PC-9 (cell line): ENCODE measurements around the gene CBLB. TPM values are rescaled to one million over a fixed set of nuclear protein-coding genes. Genes with fewer than 3 reads are reported as not detected.

Experiments used
- BruUV-seq: library from RNA; stranded (reverse); fragments of 400-500 nt; replicated peaks from 2 replicates; lab custom pipeline; 2021; lab: Mats Ljungman, UMichigan
- CTCF ChIA-PET: fragments of 300-600 bp; sonication (Branson Sonifier 250); formaldehyde crosslinking; loops from one replicate; lab custom pipeline; 2022; ENCODE audit warnings: antibody characterized with exemption; lab: Charles Lee
- POLR2A ChIA-PET: fragments of 300-600 bp; sonication (Branson Sonifier 250); formaldehyde crosslinking; loops from one replicate; lab custom pipeline; 2022; ENCODE audit warnings: antibody characterized with exemption; ENCODE audit not compliant: unreplicated experiment; lab: Charles Lee
- DNase-seq, 2 experiments: peaks; one replicate each; pipeline versions ENCODE4 v3.0.0 to v3.0.0-alpha.2; 2015 to 2022; ENCODE audit warnings: mixed read lengths in 1 of 2
- H2AFZ ChIP-seq: fragments of 200-600 bp; sonication (generic); 2 replicates; pipeline ENCODE4 v1.8.1; 2017; ENCODE audit warnings: antibody characterized with exemption
- H3F3A ChIP-seq: fragments of 200-600 bp; sonication (generic); 2 replicates; pipeline ENCODE4 v1.8.1; 2017; ENCODE audit warnings: antibody characterized with exemption, mild to moderate bottlenecking, low read depth; ENCODE audit not compliant: insufficient read depth
- H3K27ac ChIP-seq: fragments of 200-600 bp; sonication (generic); 2 replicates; pipeline ENCODE4 v1.6.1; 2016; ENCODE audit warnings: mixed run types
- H3K27me3 ChIP-seq: fragments of 200-600 bp; sonication (generic); 2 replicates; pipeline ENCODE4 v1.6.1; 2016; ENCODE audit warnings: low read depth, mixed run types; ENCODE audit not compliant: insufficient read depth
- H3K36me3 ChIP-seq: fragments of 200-600 bp; sonication (generic); 2 replicates; pipeline ENCODE4 v1.6.1; 2016; ENCODE audit warnings: low read depth, mixed run types
- H3K4me1 ChIP-seq: fragments of 200-600 bp; sonication (generic); replicated peaks from 2 replicates; pipeline ENCODE4 v1.6.1; 2016; ENCODE audit warnings: mixed run types; ENCODE audit not compliant: insufficient read depth
- H3K4me2 ChIP-seq: fragments of 200-600 bp; sonication (generic); 2 replicates; pipeline ENCODE4 v1.6.1; 2017; ENCODE audit warnings: mixed run types
- H3K4me3 ChIP-seq: fragments of 200-600 bp; sonication (generic); 2 replicates; pipeline ENCODE4 v1.6.1; 2016; ENCODE audit warnings: mixed run types
- H3K79me2 ChIP-seq: fragments of 200-600 bp; sonication (generic); 2 replicates; pipeline ENCODE4 v1.6.1; 2017; ENCODE audit warnings: low read depth, mixed run types
- H3K9me2 ChIP-seq: fragments of 200-600 bp; sonication (generic); 2 replicates; pipeline ENCODE4 v1.8.1; 2017; ENCODE audit warnings: mild to moderate bottlenecking; ENCODE audit not compliant: insufficient read depth
- H3K9me3 ChIP-seq: fragments of 200-600 bp; sonication (generic); 2 replicates; pipeline ENCODE4 v1.8.1; 2016; ENCODE audit warnings: low read depth; ENCODE audit not compliant: insufficient read depth
- H4K20me1 ChIP-seq: fragments of 200-600 bp; sonication (generic); 2 replicates; pipeline ENCODE4 v1.8.1; 2017; ENCODE audit not compliant: insufficient read depth
- EZH2 ChIP-seq: fragments of 200-600 bp; sonication (generic); IDR thresholded peaks from 2 replicates; pipeline ENCODE4 v1.8.0; 2017; ENCODE audit warnings: antibody characterized with exemption, low read depth
- intact Hi-C: fragments of 100-400 bp; cut with micrococcal nuclease; formaldehyde crosslinking; loops from one replicate; pipeline ENCODE4 v1.10.0; 2022; ENCODE audit not compliant: unreplicated experiment
- total RNA-seq: library from RNA; stranded (reverse); gene quantifications from 2 replicates; pipeline ENCODE4 v1.2.3, GENCODE V29; 2021
- TF ChIP-seq, protein P1 (sequence below): fragments of 200-600 bp; sonication (generic); conservative IDR thresholded peaks from 2 replicates; pipeline ENCODE4 v1.6.1; 2017; ENCODE audit warnings: mixed run types, antibody characterized with exemption, mild to moderate bottlenecking, moderate library complexity

The CBLB gene
- total RNA-seq, 1 experiment from 2014 or later = 44.0 TPM

- Histone ChIP-seq H3K4me2 (no peak overlapping the region), H3K79me2 (no peaks in the 10 kb centered on the region), H3K27me3 (no peaks in the 10 kb centered on the region), H3K36me3 (no peaks in the 10 kb centered on the region; the same call in 1 of the 2 replicates), H3K9me2 (no peaks in the 10 kb centered on the region), H3K9me3 (no peaks in the 10 kb centered on the region), H4K20me1 (no peaks in the 10 kb centered on the region), H3K27ac (no peak overlapping the region), H3K4me1 (no peaks in the 10 kb centered on the region), H3K4me3 (no peak overlapping the region), H2AFZ (no peak overlapping the region), H3F3A (no peaks in the 10 kb centered on the region)
- no TSS peak for BruUV-seq
- no peak for DNase-seq
- no peak for TF ChIP-seq EZH2
- TF ChIP-seq, protein P1, sequence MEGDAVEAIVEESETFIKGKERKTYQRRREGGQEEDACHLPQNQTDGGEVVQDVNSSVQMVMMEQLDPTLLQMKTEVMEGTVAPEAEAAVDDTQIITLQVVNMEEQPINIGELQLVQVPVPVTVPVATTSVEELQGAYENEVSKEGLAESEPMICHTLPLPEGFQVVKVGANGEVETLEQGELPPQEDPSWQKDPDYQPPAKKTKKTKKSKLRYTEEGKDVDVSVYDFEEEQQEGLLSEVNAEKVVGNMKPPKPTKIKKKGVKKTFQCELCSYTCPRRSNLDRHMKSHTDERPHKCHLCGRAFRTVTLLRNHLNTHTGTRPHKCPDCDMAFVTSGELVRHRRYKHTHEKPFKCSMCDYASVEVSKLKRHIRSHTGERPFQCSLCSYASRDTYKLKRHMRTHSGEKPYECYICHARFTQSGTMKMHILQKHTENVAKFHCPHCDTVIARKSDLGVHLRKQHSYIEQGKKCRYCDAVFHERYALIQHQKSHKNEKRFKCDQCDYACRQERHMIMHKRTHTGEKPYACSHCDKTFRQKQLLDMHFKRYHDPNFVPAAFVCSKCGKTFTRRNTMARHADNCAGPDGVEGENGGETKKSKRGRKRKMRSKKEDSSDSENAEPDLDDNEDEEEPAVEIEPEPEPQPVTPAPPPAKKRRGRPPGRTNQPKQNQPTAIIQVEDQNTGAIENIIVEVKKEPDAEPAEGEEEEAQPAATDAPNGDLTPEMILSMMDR = no peak
- CTCF ChIA-PET = no interaction called here
- POLR2A ChIA-PET = no interaction called here
- intact Hi-C loops = no loop called here
Observed at GRCh38 chr3:105733356-105733755, 135.5 kb downstream of the CBLB start.

DNA sequence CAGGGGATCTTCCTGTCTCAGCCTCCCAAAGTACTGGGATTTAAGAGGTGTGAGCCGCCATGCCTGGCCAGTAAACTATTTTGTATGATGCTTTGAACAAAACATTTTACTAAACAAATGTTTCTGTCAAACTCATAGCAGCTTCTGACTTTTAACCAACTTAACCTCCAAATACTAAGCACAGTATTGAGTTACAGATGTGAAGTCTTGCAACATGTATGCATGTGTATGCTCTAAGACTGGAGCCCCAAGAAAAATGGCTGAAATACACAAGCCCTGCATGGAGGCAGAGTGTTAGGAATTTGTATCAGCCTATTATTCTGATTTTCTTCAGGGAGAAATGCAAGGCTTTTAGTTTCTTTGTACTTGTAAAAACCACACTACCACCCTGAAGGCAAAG lies 137.1 kb downstream of the CBLB start:
- BruUV-seq = no TSS peak
- Histone ChIP-seq H3K4me2 (no peak overlapping the region), H3K27ac (no peak overlapping the region), H2AFZ (no peak overlapping the region), H3K4me1 (no peaks in the 10 kb centered on the region), H3K9me3 (no peaks in the 10 kb centered on the region), H3K36me3 (no peaks in the 10 kb centered on the region; the same call in 1 of the 2 replicates), H3F3A (no peaks in the 10 kb centered on the region), H3K9me2 (no peaks in the 10 kb centered on the region), H3K79me2 (no peaks in the 10 kb centered on the region), H3K4me3 (no peak overlapping the region), H4K20me1 (no peaks in the 10 kb centered on the region), H3K27me3 (no peaks in the 10 kb centered on the region)
- no peak for DNase-seq
- POLR2A ChIA-PET = no interaction called here
- no peak for TF ChIP-seq EZH2
- TF ChIP-seq, protein P1 = no peak
- intact Hi-C loops = no loop called here
- CTCF ChIA-PET = no interaction called here

- no peak overlapping the region for H2AFZ ChIP-seq
- H3F3A ChIP-seq = no peaks in the 10 kb centered on the region
- no peaks in the 10 kb centered on the region for H3K79me2 ChIP-seq
- no peaks in the 10 kb centered on the region for H3K27me3 ChIP-seq
- no peak overlapping the region for H3K4me3 ChIP-seq
- H3K4me1 ChIP-seq = no peaks in the 10 kb centered on the region
- H3K4me2 ChIP-seq = no peak overlapping the region
- BruUV-seq = no TSS peak
- no peaks in the 10 kb centered on the region; the same call in 1 of the 2 replicates for H3K36me3 ChIP-seq
- DNase-seq = no peak
- no peak for TF ChIP-seq EZH2
- TF ChIP-seq, protein P1 = no peak
- H3K27ac ChIP-seq = no peak overlapping the region
- intact Hi-C loops = no loop called here
- H4K20me1 ChIP-seq = no peaks in the 10 kb centered on the region
- H3K9me2 ChIP-seq = no peaks in the 10 kb centered on the region
- ChIA-PET CTCF (interaction anchor here (0.5 kb wide), 1 partner anchor 36 kb away, joined by 6 read pairs; no protein-coding TSS in a partner anchor), POLR2A (no interaction called here)
- H3K9me3 ChIP-seq = no peaks in the 10 kb centered on the region
Observed at GRCh38 chr3:105730801-105731354, 137.9 kb downstream of the CBLB start.
